ENCODE measurements around the gene BLTP2. TPM values are rescaled to one million over a fixed set of nuclear protein-coding genes. Genes with fewer than 3 reads are reported as not detected.

The BLTP2 gene
- total and polyA plus RNA-seq, 5 experiments from 2014 or later: 36.0 to 149 (median 51.7) TPM

Other genes starting within 250 kb of the BLTP2 start
- 1 to 10 TPM; 3.2 to 3.8 TPM for gene SLC46A1, start 238.9 kb downstream of the BLTP2 start, total RNA-seq
- gene SLC46A1, start 238.9 kb downstream of the BLTP2 start, polyA plus RNA-seq: 1 to 10 TPM; 1.0 to 2.7 (median 1.9) TPM
- not detected for gene SLC13A2, start 171.5 kb downstream of the BLTP2 start, total RNA-seq
- gene SLC13A2, start 171.5 kb downstream of the BLTP2 start, polyA plus RNA-seq: not detected
- gene FOXN1, start 138.8 kb downstream of the BLTP2 start, total RNA-seq: not detected
- not detected for gene FOXN1, start 138.8 kb downstream of the BLTP2 start, polyA plus RNA-seq
- gene UNC119, start 92.5 kb downstream of the BLTP2 start, total RNA-seq: 10 to 100 TPM; 36.6 to 43.8 TPM
- 10 to 100 TPM; 18.4 to 27.1 (median 26.6) TPM for gene UNC119, start 92.5 kb downstream of the BLTP2 start, polyA plus RNA-seq
- 10 to 100 TPM; 51.3 to 51.4 TPM for gene PIGS, start 73.6 kb downstream of the BLTP2 start, total RNA-seq
- 10 to 100 TPM; 36.7 to 48.1 (median 42.0) TPM for gene PIGS, start 73.6 kb downstream of the BLTP2 start, polyA plus RNA-seq
- gene ALDOC, start 68.3 kb downstream of the BLTP2 start, total RNA-seq: 10 to 100 TPM; 36.1 to 37.5 TPM
- gene ALDOC, start 68.3 kb downstream of the BLTP2 start, polyA plus RNA-seq: 10 to 100 TPM; 65.3 to 86.7 (median 78.9) TPM
- 10 to 100 TPM; 10.6 to 11.2 TPM for gene SPAG5, start 46.1 kb downstream of the BLTP2 start, total RNA-seq
- gene SPAG5, start 46.1 kb downstream of the BLTP2 start, polyA plus RNA-seq: 1 to 10 TPM in 1 of 3 donors, under 1 TPM in 2; 0.40 to 2.7 (median 0.81) TPM
- gene RSKR, start 31.0 kb downstream of the BLTP2 start, total RNA-seq: 10 to 100 TPM; 27.3 to 28.9 TPM
- under 1 TPM; 0.11 to 0.75 (median 0.24) TPM for gene RSKR, start 31.0 kb downstream of the BLTP2 start, polyA plus RNA-seq
- 10 to 100 TPM; 38.4 to 40.0 TPM for gene SDF2, start 16.7 kb upstream of the BLTP2 start, total RNA-seq
- 10 to 100 TPM; 55.8 to 76.3 (median 59.0) TPM for gene SDF2, start 16.7 kb upstream of the BLTP2 start, polyA plus RNA-seq
- gene SUPT6H, start 17.0 kb upstream of the BLTP2 start, total RNA-seq: 100 to 1,000 TPM in 1 of 2 experiments, 10 to 100 TPM in 1; 88.1 to 105 TPM
- gene SUPT6H, start 17.0 kb upstream of the BLTP2 start, polyA plus RNA-seq: 10 to 100 TPM in 1 of 3 donors, 1 to 10 TPM in 2; 7.4 to 22.0 (median 10.0) TPM
- 10 to 100 TPM; 16.7 to 17.3 TPM for gene PROCA1, start 66.7 kb upstream of the BLTP2 start, total RNA-seq
- gene PROCA1, start 66.7 kb upstream of the BLTP2 start, polyA plus RNA-seq: 1 to 10 TPM in 1 of 3 donors, under 1 TPM in 2; 0.16 to 2.0 (median 0.20) TPM
- gene RAB34, start 72.7 kb upstream of the BLTP2 start, total RNA-seq: 1 to 10 TPM; 5.0 to 5.7 TPM
- 10 to 100 TPM in 1 of 3 donors, 1 to 10 TPM in 2; 3.3 to 10.2 (median 7.7) TPM for gene RAB34, start 72.7 kb upstream of the BLTP2 start, polyA plus RNA-seq
- gene RPL23A, start 74.8 kb upstream of the BLTP2 start, total RNA-seq: 1,000 to 10,000 TPM; 3,189 to 3,253 TPM
- gene RPL23A, start 74.8 kb upstream of the BLTP2 start, polyA plus RNA-seq: 1,000 to 10,000 TPM; 6,432 to 6,679 (median 6,593) TPM
- under 1 TPM in 1 of 2 experiments, not detected in 1; 0.88 TPM for gene TLCD1, start 81.1 kb upstream of the BLTP2 start, total RNA-seq
- under 1 TPM in 1 of 3 donors, not detected in 2; 0.22 TPM for gene TLCD1, start 81.1 kb upstream of the BLTP2 start, polyA plus RNA-seq
- gene NEK8, start 83.6 kb upstream of the BLTP2 start, total RNA-seq: 10 to 100 TPM; 12.8 to 15.1 TPM
- 1 to 10 TPM; 3.2 to 4.0 (median 3.4) TPM for gene NEK8, start 83.6 kb upstream of the BLTP2 start, polyA plus RNA-seq
- gene TRAF4, start 98.9 kb upstream of the BLTP2 start, total RNA-seq: 10 to 100 TPM; 32.3 to 36.2 TPM
- 1 to 10 TPM in 2 of 3 donors, under 1 TPM in 1; 0.99 to 1.3 (median 1.0) TPM for gene TRAF4, start 98.9 kb upstream of the BLTP2 start, polyA plus RNA-seq
- gene FAM222B, start 197.6 kb upstream of the BLTP2 start, total RNA-seq: 10 to 100 TPM; 16.9 to 23.1 TPM
- 10 to 100 TPM in 1 of 3 donors, 1 to 10 TPM in 2; 7.5 to 20.0 (median 9.2) TPM for gene FAM222B, start 197.6 kb upstream of the BLTP2 start, polyA plus RNA-seq
- gene ERAL1, start 209.9 kb upstream of the BLTP2 start, total RNA-seq: 10 to 100 TPM; 25.3 to 25.8 TPM
- gene ERAL1, start 209.9 kb upstream of the BLTP2 start, polyA plus RNA-seq: 10 to 100 TPM; 32.7 to 54.9 (median 38.0) TPM